Measurements from ENCODE around the gene NUPR1.

DNA sequence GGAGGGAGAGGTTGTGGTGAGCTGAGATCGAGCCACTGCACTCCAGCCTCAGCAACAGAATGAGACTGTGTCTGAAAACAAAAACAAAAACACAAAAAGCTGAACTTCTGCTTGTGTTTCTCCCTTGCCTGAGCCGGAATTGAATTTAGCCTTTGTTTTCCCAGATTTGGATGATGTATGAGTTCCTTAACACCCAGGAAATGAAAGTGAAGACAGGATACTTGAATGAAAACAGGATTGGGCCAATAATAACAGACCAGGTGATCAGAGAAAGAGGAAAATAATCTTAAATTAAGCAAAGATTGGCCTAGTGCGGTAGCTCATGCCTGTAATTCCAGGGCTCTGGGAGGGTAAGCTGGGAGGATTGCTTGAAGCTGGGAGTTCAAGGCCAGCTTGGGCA, 1.6 kb upstream of the NUPR1 start:
- no peak for TF ChIP-seq POLR2A (IDR thresholded peaks at IDR 0.05; ENCODE audit: low read length)
- TF ChIP-seq GATA1 (IDR thresholded peaks at IDR 0.05; ENCODE audit: low read depth, low read length) = no peak

Measured in erythroblast (primary cell).